GM21367 (cell line): ENCODE results near the gene AGTPBP1.
A peak's percentile ranks its signal among the peaks of the same experiment; 100 is the strongest.
"Not testable (repeated sequence)": the region's sequence is repeated elsewhere in the genome, so short reads cannot be mapped to it uniquely, and the experiment has no call there.

Experiments used
- ATAC-seq: cut with Tn5 transposase; IDR thresholded peaks from one replicate; pipeline ENCODE4 v1.9.1; 2021; ENCODE audit not compliant: unreplicated experiment

Gene AGTPBP1

DNA sequence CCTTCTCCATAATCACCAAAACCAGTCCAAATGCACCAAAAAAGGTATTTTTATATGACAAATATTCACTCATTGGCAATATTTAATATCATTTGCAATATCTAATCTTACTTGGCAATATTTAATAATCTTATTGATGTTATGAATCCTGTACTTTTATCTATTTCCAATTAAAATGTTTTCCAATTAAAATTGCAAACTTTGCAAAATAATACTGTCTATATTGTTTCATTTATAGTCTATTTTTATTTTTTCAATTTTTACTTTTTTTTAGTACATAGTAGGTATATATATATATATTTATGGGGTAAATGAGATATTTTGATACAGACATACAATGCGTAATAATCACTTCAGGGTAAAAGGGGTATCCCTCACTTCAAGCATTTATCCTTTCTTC lies 109.9 kb downstream of the AGTPBP1 start:
- ATAC-seq = no peak

DNA sequence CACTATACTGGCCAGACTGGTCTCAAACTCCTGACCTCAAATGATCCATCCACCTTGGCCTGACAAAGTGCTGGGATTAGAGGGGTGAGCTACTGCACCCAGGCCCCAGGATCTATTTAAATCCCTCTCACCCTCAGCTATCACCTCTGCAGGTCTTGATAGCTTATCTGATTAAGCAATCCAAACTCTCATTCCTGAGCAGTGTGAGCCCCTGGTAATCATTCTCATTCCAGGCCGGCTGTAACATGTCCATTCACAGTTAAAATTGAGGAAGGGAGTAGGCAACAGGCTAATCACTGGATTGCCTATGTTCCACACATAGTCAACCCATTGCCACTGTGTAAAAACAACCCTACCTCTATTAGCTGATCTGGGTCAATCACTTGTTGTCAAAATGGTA lies 111.1 kb downstream of the AGTPBP1 start:
- no peak for ATAC-seq

GRCh38 chr9:85617141-85617670 lies 124.5 kb downstream of the AGTPBP1 start:
- ATAC-seq = no peak

DNA sequence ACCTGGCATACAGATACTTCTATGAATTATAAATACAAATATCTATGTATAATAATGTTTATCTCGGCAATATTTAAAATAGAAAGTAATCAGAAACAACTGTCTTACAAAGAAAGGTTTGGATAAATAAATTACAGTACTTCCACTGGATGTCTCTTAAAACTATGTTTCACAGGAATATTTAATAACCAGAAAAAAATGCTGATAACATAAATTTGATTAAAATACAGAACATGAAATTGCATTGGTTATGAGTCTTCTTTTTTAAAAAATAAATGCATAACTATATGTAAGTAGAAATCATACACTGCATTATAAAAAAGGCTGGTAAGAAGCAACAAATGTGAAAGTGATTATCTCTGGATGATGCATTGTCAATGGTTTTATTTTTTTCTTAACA lies 126.0 kb downstream of the AGTPBP1 start:
- no peak for ATAC-seq

- peak; percentile 82 for ATAC-seq
Measured at GRCh38 chr9:85610074-85610860, 131.5 kb downstream of the AGTPBP1 start.

- no peak for ATAC-seq
Measured at GRCh38 chr9:85605905-85606304, 135.8 kb downstream of the AGTPBP1 start.

- no peak for ATAC-seq
Measured at GRCh38 chr9:85603936-85604335, 137.8 kb downstream of the AGTPBP1 start.

GRCh38 chr9:85602742-85603141 lies 139.0 kb downstream of the AGTPBP1 start:
- no peak for ATAC-seq

- no peak for ATAC-seq
Measured at GRCh38 chr9:85600675-85601263, 141.0 kb downstream of the AGTPBP1 start.

- ATAC-seq = no peak
Measured at GRCh38 chr9:85599540-85600105, 142.1 kb downstream of the AGTPBP1 start.

- no peak for ATAC-seq
Measured at GRCh38 chr9:85594316-85594715, 147.4 kb downstream of the AGTPBP1 start.

GRCh38 chr9:85586684-85587083 lies 155.1 kb downstream of the AGTPBP1 start:
- ATAC-seq = no peak

- ATAC-seq = no peak
Measured at GRCh38 chr9:85577353-85577952, 164.3 kb downstream of the AGTPBP1 start.

DNA sequence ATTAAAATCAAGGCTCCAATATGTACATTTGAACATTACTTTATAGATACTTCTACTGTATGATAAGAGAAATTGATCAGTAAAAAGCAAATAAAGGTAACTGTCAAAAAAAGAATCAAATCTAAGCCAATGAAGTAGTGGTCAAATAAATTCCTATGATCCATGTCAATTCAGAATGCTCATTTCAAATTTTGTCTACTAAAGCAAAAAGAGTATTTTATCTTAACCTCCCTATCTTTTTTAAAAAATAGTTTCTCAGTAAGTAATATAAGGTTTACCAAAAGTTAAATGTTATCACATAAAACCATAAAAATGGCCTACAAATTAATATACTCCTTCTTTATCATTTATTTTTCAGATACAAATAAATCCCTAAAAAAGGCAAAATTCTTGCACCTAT lies 165.9 kb downstream of the AGTPBP1 start:
- ATAC-seq = no peak

- ATAC-seq = not testable (repeated sequence)
Measured at GRCh38 chr9:85573546-85573945, 168.2 kb downstream of the AGTPBP1 start.

DNA sequence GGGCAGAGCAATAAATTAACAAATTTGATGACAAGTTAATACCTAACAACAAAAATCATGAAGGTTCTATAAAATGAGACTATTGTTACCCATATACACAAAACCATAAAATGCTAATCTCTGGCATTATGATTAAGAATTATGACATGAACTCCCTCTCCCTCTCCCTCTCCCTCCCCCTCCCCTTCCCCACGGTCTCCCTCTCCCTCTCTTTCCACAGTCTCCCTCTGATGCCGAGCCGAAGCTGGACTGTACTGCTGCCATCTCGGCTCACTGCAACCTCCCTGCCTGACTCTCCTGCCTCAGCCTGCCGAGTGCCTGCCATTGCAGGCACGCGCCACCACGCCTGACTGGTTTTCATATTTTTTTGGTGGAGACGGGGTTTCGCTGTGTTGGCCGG lies 168.8 kb downstream of the AGTPBP1 start:
- ATAC-seq = not testable (repeated sequence)

- no peak for ATAC-seq
Measured at GRCh38 chr9:85569988-85570387, 171.8 kb downstream of the AGTPBP1 start.

- ATAC-seq = no peak
Measured at GRCh38 chr9:85559526-85559925, 182.2 kb downstream of the AGTPBP1 start.

DNA sequence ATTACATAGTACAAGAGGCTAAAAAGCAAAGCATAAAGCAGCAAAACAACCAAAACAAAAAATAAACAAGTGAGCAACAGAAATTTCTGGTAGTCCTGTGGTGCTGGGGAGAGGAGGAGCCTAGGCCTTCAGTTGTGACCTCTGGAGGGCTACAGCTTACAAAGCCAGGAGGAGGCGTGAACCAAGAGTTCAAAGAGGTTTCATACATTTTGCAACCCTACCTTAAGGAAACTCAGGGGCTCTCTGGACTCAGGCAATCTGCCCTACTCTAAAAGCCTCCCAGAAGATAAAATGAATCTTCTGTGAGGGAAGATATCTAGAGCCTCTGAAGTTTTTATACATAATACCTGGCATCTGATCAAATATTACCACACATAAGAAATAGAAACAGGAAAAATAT lies 187.4 kb downstream of the AGTPBP1 start:
- ATAC-seq = no peak

GRCh38 chr9:85553475-85553874 lies 188.3 kb downstream of the AGTPBP1 start:
- ATAC-seq = no peak

- no peak for ATAC-seq
Measured at GRCh38 chr9:85547599-85547998, 194.2 kb downstream of the AGTPBP1 start.

- no peak for ATAC-seq
Measured at GRCh38 chr9:85543196-85543595, 198.6 kb downstream of the AGTPBP1 start.
